Measurements from ENCODE around the gene HOXB2.

The HOXB2 gene

DNA sequence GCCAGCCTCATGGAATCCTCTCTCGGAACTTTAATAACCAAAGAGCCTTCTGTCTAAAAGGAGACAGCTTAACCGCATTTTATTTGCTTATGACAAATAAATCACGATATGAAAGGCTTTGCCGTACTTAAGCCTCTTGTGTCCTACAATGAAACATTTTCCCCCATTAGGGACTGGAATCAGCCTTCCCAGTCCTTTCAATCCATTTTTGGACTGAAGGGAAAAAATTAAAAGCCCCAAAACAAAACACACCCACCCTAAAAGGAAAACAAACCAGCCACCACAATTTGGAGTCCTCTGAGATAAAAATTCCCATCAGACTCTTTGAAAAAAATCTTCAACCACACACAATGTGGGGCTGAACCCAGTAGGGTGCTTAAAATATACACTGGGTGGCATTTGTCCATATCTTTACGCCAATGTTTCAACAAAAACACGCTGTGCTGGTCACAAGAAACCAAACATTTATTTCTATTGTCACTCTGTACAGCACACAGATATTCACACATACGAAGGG lies 30.2 kb upstream of the HOXB2 start:
- TF ChIP-seq, protein P1, sequence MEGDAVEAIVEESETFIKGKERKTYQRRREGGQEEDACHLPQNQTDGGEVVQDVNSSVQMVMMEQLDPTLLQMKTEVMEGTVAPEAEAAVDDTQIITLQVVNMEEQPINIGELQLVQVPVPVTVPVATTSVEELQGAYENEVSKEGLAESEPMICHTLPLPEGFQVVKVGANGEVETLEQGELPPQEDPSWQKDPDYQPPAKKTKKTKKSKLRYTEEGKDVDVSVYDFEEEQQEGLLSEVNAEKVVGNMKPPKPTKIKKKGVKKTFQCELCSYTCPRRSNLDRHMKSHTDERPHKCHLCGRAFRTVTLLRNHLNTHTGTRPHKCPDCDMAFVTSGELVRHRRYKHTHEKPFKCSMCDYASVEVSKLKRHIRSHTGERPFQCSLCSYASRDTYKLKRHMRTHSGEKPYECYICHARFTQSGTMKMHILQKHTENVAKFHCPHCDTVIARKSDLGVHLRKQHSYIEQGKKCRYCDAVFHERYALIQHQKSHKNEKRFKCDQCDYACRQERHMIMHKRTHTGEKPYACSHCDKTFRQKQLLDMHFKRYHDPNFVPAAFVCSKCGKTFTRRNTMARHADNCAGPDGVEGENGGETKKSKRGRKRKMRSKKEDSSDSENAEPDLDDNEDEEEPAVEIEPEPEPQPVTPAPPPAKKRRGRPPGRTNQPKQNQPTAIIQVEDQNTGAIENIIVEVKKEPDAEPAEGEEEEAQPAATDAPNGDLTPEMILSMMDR (IDR thresholded peaks at IDR 0.05; ENCODE audit: low read depth, low read length, missing control alignments) = no peak
- H3K4me3 ChIP-seq (ENCODE audit: low read depth, low read length) = no peak overlapping the region
- DNase-seq (ENCODE audit: low read depth) = no peak

DNA sequence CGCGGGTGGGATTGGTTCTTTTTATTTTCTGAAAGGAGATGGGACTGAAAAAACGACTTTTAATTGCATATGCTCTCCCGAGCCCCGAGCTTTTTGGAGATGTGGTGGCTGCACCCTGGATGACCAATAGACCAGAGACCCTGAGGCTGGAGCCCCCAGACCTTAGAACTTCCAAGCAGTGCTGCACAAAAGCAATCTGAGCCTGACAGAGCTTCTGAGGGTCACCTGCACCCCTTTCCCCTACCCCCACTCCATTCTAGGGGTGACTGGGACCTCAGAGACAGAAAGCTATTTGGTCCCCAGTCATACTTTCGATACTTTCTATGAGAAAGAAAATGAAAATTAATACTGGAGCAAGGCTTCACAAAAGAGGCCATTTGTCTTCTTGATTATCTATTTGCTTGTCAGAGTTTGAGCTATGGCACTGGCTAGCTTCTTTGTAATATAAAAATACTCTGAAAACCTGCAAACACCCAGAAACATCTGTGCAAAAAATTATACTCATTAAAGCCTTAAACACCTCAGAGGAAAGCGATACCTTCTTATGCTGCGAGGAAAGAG lies 29.7 kb upstream of the HOXB2 start:
- TF ChIP-seq, protein P1 (IDR thresholded peaks at IDR 0.05; ENCODE audit: low read depth, low read length, missing control alignments) = no peak
- no peak overlapping the region for H3K4me3 ChIP-seq (ENCODE audit: low read depth, low read length)

DNA sequence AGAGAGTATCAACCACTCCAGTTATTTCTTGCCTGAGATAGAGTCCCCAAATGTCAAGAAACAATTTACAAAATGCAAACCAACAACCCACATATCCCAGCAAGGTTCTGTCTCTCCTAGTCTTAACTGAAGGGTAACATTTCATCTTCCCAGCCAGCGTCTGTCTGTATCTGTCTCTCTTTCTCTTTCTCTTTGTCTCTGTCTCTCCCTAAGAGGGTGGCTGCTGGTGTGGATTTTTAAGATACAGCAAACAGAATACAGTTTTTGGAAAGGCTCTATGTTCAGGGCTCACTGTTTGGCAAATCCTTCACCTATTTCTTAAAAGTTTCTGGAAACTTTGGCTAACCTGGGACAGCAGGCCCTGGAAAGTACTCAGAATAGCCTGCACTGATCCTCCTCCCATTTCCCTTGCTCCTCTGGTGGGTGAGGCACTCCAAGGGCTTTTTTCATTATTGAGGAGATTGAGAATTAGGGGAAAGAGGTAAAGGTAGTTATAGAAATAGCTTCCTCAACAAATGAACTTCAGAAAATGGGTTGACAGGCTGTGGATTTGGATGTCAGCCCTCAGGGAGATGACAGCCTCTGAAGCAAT lies 27.0 kb upstream of the HOXB2 start:
- TF ChIP-seq, protein P1 (IDR thresholded peaks at IDR 0.05; ENCODE audit: low read depth, low read length, missing control alignments) = no peak
- no peak overlapping the region for H3K4me3 ChIP-seq (ENCODE audit: low read depth, low read length)
- DNase-seq (ENCODE audit: low read depth) = no peak

More for the DNA sequence above, 29.7 kb upstream of the HOXB2 start:
- DNase-seq (ENCODE audit: low read depth) = no peak

DNA sequence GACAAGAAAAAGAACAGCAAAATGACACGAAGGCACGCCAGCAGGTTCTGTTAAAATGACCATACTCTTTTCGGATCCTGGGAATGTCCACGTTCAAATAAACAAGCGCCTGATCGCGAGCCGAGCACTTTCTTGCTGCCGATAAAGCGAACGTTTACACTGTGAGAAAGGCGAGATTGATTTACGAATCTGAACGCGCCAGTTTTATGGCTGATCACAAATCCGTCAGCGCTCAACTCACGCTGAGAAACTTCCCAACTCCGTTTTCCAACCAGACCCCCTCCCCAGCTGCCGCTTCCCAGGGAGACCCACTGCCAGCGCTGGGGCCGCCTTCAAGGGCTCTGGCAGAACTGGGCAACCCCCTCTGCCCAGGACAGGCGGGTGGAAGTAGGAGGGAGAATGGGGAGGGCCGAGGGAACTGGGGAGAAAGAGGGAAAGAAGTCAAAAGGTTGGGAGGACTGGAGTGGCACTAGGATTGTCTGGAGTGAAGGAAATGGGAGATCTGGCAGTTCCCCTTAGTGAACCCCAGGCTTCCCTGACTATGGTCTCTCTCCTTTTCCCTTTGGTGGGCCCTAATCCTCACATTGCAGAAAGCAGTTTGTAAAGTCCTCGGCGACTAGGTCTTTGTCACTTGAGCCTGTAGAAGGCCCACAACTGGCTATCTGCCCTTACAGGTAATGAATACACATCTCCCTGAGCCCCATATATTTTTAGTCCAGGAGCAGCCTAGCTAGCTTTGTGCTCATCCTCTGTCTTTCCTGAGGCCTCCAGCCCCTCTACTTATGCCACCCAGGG lies 26.3 kb upstream of the HOXB2 start:
- H3K4me3 ChIP-seq (ENCODE audit: low read depth, low read length) = no peak overlapping the region
- DNase-seq (ENCODE audit: low read depth) = no peak
- TF ChIP-seq, protein P1 (IDR thresholded peaks at IDR 0.05; ENCODE audit: low read depth, low read length, missing control alignments) = no peak

DNA sequence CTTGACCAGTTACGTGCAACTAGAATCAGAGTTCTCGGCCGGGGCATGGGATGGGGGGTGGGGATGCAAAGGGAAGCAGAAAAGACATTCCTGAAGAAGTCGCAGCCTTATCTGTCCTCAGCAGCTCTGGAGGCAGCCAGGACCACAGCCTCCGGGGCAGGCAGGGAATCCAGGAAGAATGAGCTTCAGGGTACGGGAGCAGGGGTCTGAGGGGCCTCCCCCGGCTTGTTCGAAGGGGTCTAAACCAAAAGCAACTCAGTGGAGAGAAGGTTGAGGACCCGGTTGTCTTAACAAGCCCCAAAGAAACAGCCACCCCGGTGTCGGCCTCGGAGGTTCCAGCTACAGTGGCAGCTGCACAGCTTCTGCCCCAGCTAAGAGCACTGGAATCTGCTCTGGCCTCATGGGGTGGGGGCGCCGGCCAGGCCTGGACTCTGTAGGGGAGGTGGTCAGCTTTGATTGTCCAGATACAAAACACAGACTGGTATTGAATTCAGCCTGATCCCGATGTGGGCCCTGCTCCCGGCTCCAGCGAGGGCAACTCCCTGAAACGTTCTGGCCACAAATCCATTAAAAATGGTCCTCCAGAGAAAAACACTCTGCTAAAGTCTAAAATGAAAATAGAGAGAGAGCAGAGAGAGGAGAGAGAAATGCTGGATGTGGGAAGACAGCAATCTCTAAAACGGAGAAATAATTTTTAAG lies 25.6 kb upstream of the HOXB2 start:
- no peak overlapping the region for H3K4me3 ChIP-seq (ENCODE audit: low read depth, low read length)
- TF ChIP-seq, protein P1 (IDR thresholded peaks at IDR 0.05; ENCODE audit: low read depth, low read length, missing control alignments) = no peak
- DNase-seq (ENCODE audit: low read depth) = no peak

DNA sequence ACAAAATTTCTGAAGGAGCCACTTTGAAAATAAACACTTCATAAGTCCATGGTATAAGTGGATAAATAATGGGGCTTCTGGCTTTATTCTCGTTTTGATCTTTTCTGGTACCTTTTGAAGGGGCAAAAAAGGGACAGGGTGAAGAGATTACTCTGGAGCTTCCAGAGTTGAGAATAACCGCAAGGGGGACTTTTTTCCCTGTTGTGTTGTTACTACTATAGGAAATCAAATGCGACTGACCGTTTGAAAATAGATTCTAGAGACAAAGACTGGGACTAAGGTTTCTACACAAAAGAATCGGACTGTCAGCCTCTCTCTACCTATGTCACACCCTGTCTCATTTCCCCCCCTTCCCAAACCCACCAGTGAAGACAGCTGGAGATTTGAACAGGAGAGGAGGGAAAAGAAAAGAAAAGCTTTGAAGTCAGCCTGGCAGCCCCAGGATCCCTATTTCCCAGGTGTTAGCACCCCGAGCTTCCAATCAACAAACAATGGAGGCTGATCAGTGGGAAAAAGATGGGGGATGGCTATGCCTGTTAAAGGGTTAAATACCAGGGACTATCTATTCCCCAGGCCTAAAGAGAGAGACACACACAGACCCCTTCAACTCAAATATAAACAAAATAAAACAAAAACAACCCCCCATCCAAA lies 24.9 kb upstream of the HOXB2 start:
- H3K4me3 ChIP-seq (ENCODE audit: low read depth, low read length) = no peak overlapping the region
- TF ChIP-seq, protein P1 (IDR thresholded peaks at IDR 0.05; ENCODE audit: low read depth, low read length, missing control alignments) = no peak
- DNase-seq (ENCODE audit: low read depth) = no peak

Measured in GM12864 (cell line).